K562 (cell line): Measurements from ENCODE around the gene EPB42. TPM values are rescaled to one million over a fixed set of nuclear protein-coding genes. Genes with fewer than 3 reads are reported as not detected.

Experiments
- ATAC-seq: fragments of 200-7000 bp; cut with Tn5 transposase; 3 replicates; pipeline ENCODE4 v1.9.1; 2020; ENCODE audit warnings: moderate library complexity
- BruUV-seq: library from RNA; stranded (reverse); fragments of 400-500 nt; replicated peaks from 2 replicates; lab custom pipeline; 2021; lab: Mats Ljungman, UMichigan
- CTCF ChIA-PET: fragments of 300-600 bp; formaldehyde crosslinking; extraction: SDS; loops from one replicate; lab custom pipeline; 2021; ENCODE audit warnings: low intra/inter-chr PET ratio; lab: Yijun Ruan, JAX
- POLR2A ChIA-PET: fragments of 300-600, 350-650 bp; sonication (Branson Sonifier 250); formaldehyde crosslinking; extraction: SDS; loops from one replicate; lab custom pipeline; 2021; ENCODE audit warnings: antibody characterized with exemption, inconsistent platforms; lab: Yijun Ruan, JAX
- DNase-seq, 4 experiments: peaks; one replicate each; pipeline versions ENCODE4 v3.0.0 to v3.0.0-alpha.2; 2011 to 2018; ENCODE audit warnings: low spot score in 3 of 4, mixed read lengths in 3 of 4; ENCODE audit errors: extremely low read depth in 1 of 4
- FAIRE-seq: peaks from 2 replicates; lab custom pipeline; 2011; peaks lifted over from hg19 to GRCh38; lab: Jason Lieb, UNC
- H2AFZ ChIP-seq: 2 replicates; pipeline ENCODE4 v1.6.0; 2011; ENCODE audit warnings: low read depth, low read length, control low read depth, inconsistent platforms
- H3K27ac ChIP-seq: fragments of 200-600 bp; 3 replicates; pipeline ENCODE4 v1.8.0; 2011; ENCODE audit warnings: low read depth, mild to moderate bottlenecking, control low read depth, inconsistent platforms, low read length, moderate library complexity, mixed read lengths; ENCODE audit errors: extremely low read depth
- H3K27me3 ChIP-seq, 2 experiments: fragments of 300-600 bp in 1 of 2; 2 replicates in 1 of 2; 3 replicates in 1 of 2; pipeline versions ENCODE4 v1.6.0 to v1.8.0; 2011; ENCODE audit warnings: inconsistent platforms in 2 of 2, low read length in 2 of 2, mild to moderate bottlenecking in 1 of 2, mixed read lengths in 1 of 2, moderate library complexity in 1 of 2; ENCODE audit not compliant: control insufficient read depth in 2 of 2, insufficient read depth in 2 of 2
- H3K36me3 ChIP-seq: fragments of 300-600 bp; 3 replicates; pipeline ENCODE4 v1.8.0; 2011; ENCODE audit warnings: mild to moderate bottlenecking, low read length, inconsistent platforms; ENCODE audit not compliant: control insufficient read depth, insufficient read depth
- H3K4me1 ChIP-seq, 2 experiments: fragments of 200-600 bp in 1 of 2; replicated peaks in 1 of 2; 2 replicates in 1 of 2; 3 replicates in 1 of 2; pipeline versions ENCODE4 v1.5.1 to v1.8.0; 2011; ENCODE audit warnings: inconsistent platforms in 2 of 2, low read length in 2 of 2, mild to moderate bottlenecking in 1 of 2, mixed read lengths in 1 of 2, moderate library complexity in 1 of 2; ENCODE audit not compliant: control insufficient read depth in 2 of 2, insufficient read depth in 2 of 2
- H3K4me2 ChIP-seq: 2 replicates; pipeline ENCODE4 v1.6.1; 2011; ENCODE audit warnings: low read length, control low read depth, inconsistent platforms, mixed read lengths; ENCODE audit not compliant: insufficient read depth
- H3K4me3 ChIP-seq: fragments of 200-600 bp; sonication (generic), shearing (Covaris generic); 2 replicates; pipeline ENCODE4 v1.5.1; 2016; ENCODE audit warnings: control low read depth, inconsistent platforms
- H3K79me2 ChIP-seq: fragments of 200-600 bp; 3 replicates; pipeline ENCODE4 v1.8.0; 2011; ENCODE audit warnings: low read length, inconsistent platforms; ENCODE audit not compliant: control insufficient read depth, insufficient read depth
- H3K9ac ChIP-seq, 2 experiments: 2 replicates each; pipeline versions ENCODE4 v1.6.0 to v1.6.1; 2011; ENCODE audit warnings: low read depth in 2 of 2, low read length in 2 of 2, control low read depth in 1 of 2, inconsistent platforms in 1 of 2, mild to moderate bottlenecking in 1 of 2, mixed read lengths in 1 of 2; ENCODE audit not compliant: insufficient read depth in 1 of 2
- H3K9me1 ChIP-seq: one replicate; pipeline ENCODE4 v1.6.0; 2011; ENCODE audit warnings: inconsistent platforms, mild to moderate bottlenecking, low read length, moderate library complexity; ENCODE audit not compliant: control insufficient read depth, insufficient read depth
- H3K9me3 ChIP-seq: replicated peaks from 2 replicates; pipeline ENCODE4 v1.5.1; 2011; ENCODE audit warnings: low read depth, low read length, inconsistent platforms; ENCODE audit not compliant: control insufficient read depth, insufficient read depth
- H4K20me1 ChIP-seq: replicated peaks from 2 replicates; pipeline ENCODE4 v1.6.1; 2011; ENCODE audit warnings: low read length, inconsistent platforms, mixed read lengths; ENCODE audit not compliant: control insufficient read depth, insufficient read depth
- AFF1 ChIP-seq, 2 experiments: fragments of 450-650 bp; IDR thresholded peaks; 2 replicates each; pipeline ENCODE4 v1.6.1; 2018; ENCODE audit warnings: mild to moderate bottlenecking in 2 of 2, low read depth in 1 of 2; ENCODE audit not compliant: partially characterized antibody in 2 of 2
- EGR1 ChIP-seq: fragments of 450-650 bp; conservative IDR thresholded peaks from 2 replicates; pipeline ENCODE4 v1.6.1; 2017; ENCODE audit warnings: mild to moderate bottlenecking
- RFX1 ChIP-seq: fragments of 450-650 bp; IDR thresholded peaks from 2 replicates; pipeline ENCODE4 v1.6.1; 2016; ENCODE audit warnings: mild to moderate bottlenecking, moderate library complexity
- SPI1 ChIP-seq: IDR thresholded peaks from 2 replicates; pipeline ENCODE4 v1.6.1; 2011; ENCODE audit warnings: low read depth, low read length, control low read depth, borderline replicate concordance
- WGBS: fragments of 100-300 bp; shearing (Covaris generic); methylation state at CpG from one replicate; pipeline ENCODE4 v1.1.6; 2016; ENCODE audit warnings: low coverage, mixed read lengths; ENCODE audit not compliant: insufficient coverage; ENCODE audit errors: missing lambda C conversion rate; 5-methylcytosine and 5-hydroxymethylcytosine counted together
- in situ Hi-C: fragments of 300-500 bp; cut with MboI; formaldehyde crosslinking; loops from 4 replicates; pipeline ENCODE4 v1.15.0; 2018; ENCODE audit warnings: inconsistent platforms, mixed read lengths
- intact Hi-C: fragments of 100-400 bp; cut with micrococcal nuclease; formaldehyde crosslinking; loops from 2 replicates; pipeline ENCODE4 v1.14.2; 2022
- polyA plus RNA-seq, 8 experiments: library from polyadenylated mRNA; depleted of rRNA in 4 of 8; stranded (reverse) in 5 of 8; unstranded in 3 of 8; fragments of >200 nt; fragmentation: Nextera tagmentation in 2 of 8; fragmentation: Illumina TruSeq in 1 of 8; extraction: Ambion mirVana in 2 of 8; extraction: Trizol in 1 of 8; gene quantifications; 2 replicates each; pipeline versions ENCODE4 v1.2.1 to v1.2.3, GENCODE V29; 2011 to 2014; ENCODE audit warnings: inconsistent platforms in 1 of 8, missing spikeins in 1 of 8
- total RNA-seq, 7 experiments: library from RNA; depleted of rRNA in 6 of 7; stranded (reverse); fragments of >200 nt in 6 of 7; fragmentation: Illumina TruSeq in 2 of 7; extraction: Trizol in 2 of 7; gene quantifications; 2 replicates each; pipeline versions ENCODE4 v1.2.1 to v1.2.3, GENCODE V29; 2011 to 2021; ENCODE audit warnings: low replicate concordance in 1 of 7
- TF ChIP-seq, protein P1 (sequence below): fragments of 200-800 bp; sonication (Bioruptor generic); IDR thresholded peaks from 2 replicates; pipeline ENCODE4 v1.6.1; 2017; ENCODE audit warnings: missing genetic modification characterization, missing compliant biosample characterization

Gene EPB42
- total and polyA plus RNA-seq, 9 of the 15 experiments (the other 6 are each of a cell fraction or from before 2014, with no cell fraction given) = 0.38 to 2.3 (median 1.4) TPM

DNA sequence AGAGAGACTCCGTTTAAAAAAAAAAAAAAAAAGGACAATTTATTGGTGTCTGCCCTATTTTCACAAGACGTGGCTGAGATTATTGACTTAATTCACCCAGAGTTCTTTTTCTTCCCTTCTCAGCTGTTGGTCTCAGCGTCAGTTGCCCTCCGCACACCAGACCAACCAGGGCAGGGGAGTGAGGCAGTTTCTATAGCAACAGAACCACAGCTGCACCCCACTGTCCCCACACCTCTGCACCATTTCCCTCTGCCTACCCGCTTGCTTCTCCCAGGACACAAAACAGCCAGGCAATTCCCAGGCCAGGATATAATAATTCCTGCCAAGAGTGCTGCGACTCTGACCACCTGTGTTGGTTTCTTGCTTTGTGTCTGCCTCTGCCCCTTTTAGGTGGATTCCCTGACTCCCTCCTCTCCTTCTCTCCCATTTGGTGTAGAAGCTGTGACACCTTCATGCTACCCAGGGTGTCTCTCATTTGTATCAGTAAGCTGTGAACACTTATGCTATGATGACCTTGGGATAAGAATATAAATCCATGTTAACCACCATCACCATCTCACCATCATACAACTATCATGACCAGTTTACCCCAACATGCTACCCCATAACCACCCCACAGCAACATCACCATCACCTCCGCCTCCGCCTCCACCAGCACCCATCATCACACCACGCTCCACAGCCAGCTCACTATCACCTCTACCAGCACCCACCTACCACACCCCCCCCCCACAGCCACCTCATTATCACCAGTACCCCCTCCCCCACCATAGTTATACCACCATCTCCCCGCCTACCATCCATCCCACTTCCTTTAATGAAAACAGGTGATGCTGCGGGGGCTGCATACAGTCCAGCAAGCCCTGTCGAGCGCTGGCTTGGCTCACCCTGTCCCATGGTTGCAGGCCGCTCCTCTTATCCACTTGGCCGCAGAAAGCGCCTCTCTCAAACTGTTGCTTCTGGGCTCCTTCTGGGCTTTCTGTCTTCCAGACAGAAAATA, 589 bp downstream of the EPB42 start:
- DNase-seq = peak in 3 of 4 experiments; percentile 56 to 71 (median 70)
- H3K79me2 ChIP-seq = no peaks in the 10 kb centered on the region
- no peaks in the 10 kb centered on the region for H3K9me1 ChIP-seq
- FAIRE-seq = no peak
- no peaks in the 10 kb centered on the region for H4K20me1 ChIP-seq
- POLR2A ChIA-PET = interaction anchor here (1.0 to 1.5 kb wide), 4 partner anchors 9 to 500 kb away, joined by 3 to 4 read pairs (median 4); no protein-coding TSS in a partner anchor
- no peaks in the 10 kb centered on the region for H3K27me3 ChIP-seq
- no TSS peak for BruUV-seq
- peak overlapping the region; percentile 63 for H3K4me2 ChIP-seq
- H3K36me3 ChIP-seq = no peaks in the 10 kb centered on the region
- no peaks in the 10 kb centered on the region; the same call in 1 of the 2 replicates for H3K9me3 ChIP-seq
- intact Hi-C loops = no loop called here
- peak overlapping the region; percentile 78 for H3K27ac ChIP-seq
- peaks cover 26 to 32% of the 10 kb centered on the region in 2 experiments; a peak in 4 of 5 replicates for H3K4me1 ChIP-seq
- H3K9ac ChIP-seq = peak overlapping the region; percentile 31 to 77; a peak in 3 of 4 replicates
- ATAC-seq = peak; percentile 75
- 0 out of 2 replicates have a peak overlapping the region, but pooled peaks have one; percentile 59 for H2AFZ ChIP-seq
- in situ Hi-C loops = no loop called here
- CTCF ChIA-PET = interaction anchor here (0.6 kb wide), 1 partner anchor 39 kb away, joined by 3 read pairs; no protein-coding TSS in a partner anchor
- TF ChIP-seq SPI1 (peak; percentile 23; the same call in 1 of the 2 replicates), EGR1 (peak; percentile 40), RFX1 (peak; percentile 60), AFF1 (IDR thresholded peaks at IDR 0.05; ENCODE audit: low read depth in 1 of 2, partially characterized antibody in 2 of 2) (no peak)
- TF ChIP-seq, protein P1, sequence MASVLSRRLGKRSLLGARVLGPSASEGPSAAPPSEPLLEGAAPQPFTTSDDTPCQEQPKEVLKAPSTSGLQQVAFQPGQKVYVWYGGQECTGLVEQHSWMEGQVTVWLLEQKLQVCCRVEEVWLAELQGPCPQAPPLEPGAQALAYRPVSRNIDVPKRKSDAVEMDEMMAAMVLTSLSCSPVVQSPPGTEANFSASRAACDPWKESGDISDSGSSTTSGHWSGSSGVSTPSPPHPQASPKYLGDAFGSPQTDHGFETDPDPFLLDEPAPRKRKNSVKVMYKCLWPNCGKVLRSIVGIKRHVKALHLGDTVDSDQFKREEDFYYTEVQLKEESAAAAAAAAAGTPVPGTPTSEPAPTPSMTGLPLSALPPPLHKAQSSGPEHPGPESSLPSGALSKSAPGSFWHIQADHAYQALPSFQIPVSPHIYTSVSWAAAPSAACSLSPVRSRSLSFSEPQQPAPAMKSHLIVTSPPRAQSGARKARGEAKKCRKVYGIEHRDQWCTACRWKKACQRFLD = peak; percentile 23; the same call in 1 of the 2 replicates
- 35% methylated on average over 12 of the region's 16 CpGs for WGBS
- H3K4me3 ChIP-seq = 0 out of 2 replicates have a peak overlapping the region, but pooled peaks have one; percentile 6
